HEK293 (cell line): ENCODE results near the gene INTS1.

ENCODE experiments used
- EGR2 ChIP-seq: fragments of 450-650 bp; formaldehyde crosslinking; IDR thresholded peaks from 2 replicates; pipeline ENCODE4 v1.5.1; 2016; ENCODE audit warnings: low read depth, missing biosample characterization, missing genetic modification characterization
- KLF10 ChIP-seq: fragments of 450-650 bp; IDR thresholded peaks from 2 replicates; pipeline ENCODE4 v1.5.1; 2018; ENCODE audit warnings: missing biosample characterization, mild to moderate bottlenecking, missing genetic modification characterization
- KLF8 ChIP-seq: fragments of 450-650 bp; formaldehyde crosslinking; IDR thresholded peaks from 2 replicates; pipeline ENCODE4 v1.5.1; 2016; ENCODE audit warnings: missing biosample characterization, missing genetic modification characterization
- MYNN ChIP-seq: fragments of 450-650 bp; formaldehyde crosslinking; IDR thresholded peaks from 2 replicates; pipeline ENCODE4 v1.5.1; 2016; ENCODE audit warnings: missing biosample characterization, missing genetic modification characterization, borderline replicate concordance
- OVOL3 ChIP-seq: fragments of 450-650 bp; formaldehyde crosslinking; IDR thresholded peaks from 2 replicates; pipeline ENCODE4 v1.5.1; 2016; ENCODE audit warnings: missing biosample characterization, missing genetic modification characterization
- SP7 ChIP-seq: fragments of 450-650 bp; formaldehyde crosslinking; IDR thresholded peaks from 2 replicates; pipeline ENCODE4 v1.5.1; 2016; ENCODE audit warnings: missing biosample characterization, missing genetic modification characterization
- WT1 ChIP-seq: fragments of 450-650 bp; formaldehyde crosslinking; IDR thresholded peaks from 2 replicates; pipeline ENCODE4 v1.5.1; 2016; ENCODE audit warnings: missing biosample characterization, missing genetic modification characterization
- YY2 ChIP-seq: fragments of 450-650 bp; formaldehyde crosslinking; IDR thresholded peaks from 2 replicates; pipeline ENCODE4 v1.5.1; 2016; ENCODE audit warnings: missing biosample characterization, missing genetic modification characterization
- ZBTB7A ChIP-seq: fragments of 450-650 bp; formaldehyde crosslinking; IDR thresholded peaks from 2 replicates; pipeline ENCODE4 v1.5.1; 2016; ENCODE audit warnings: low read depth, missing biosample characterization, missing genetic modification characterization
- ZEB2 ChIP-seq: fragments of 450-650 bp; formaldehyde crosslinking; IDR thresholded peaks from 2 replicates; pipeline ENCODE4 v1.5.1; 2016; ENCODE audit warnings: missing biosample characterization, missing genetic modification characterization
- ZNF10 ChIP-seq: fragments of 450-650 bp; formaldehyde crosslinking; IDR thresholded peaks from 2 replicates; pipeline ENCODE4 v1.5.1; 2017; ENCODE audit warnings: missing biosample characterization, missing genetic modification characterization
- ZNF121 ChIP-seq: fragments of 450-650 bp; formaldehyde crosslinking; IDR thresholded peaks from 2 replicates; pipeline ENCODE4 v1.5.1; 2016; ENCODE audit warnings: missing biosample characterization, missing genetic modification characterization
- ZNF175 ChIP-seq: fragments of 450-650 bp; formaldehyde crosslinking; IDR thresholded peaks from 2 replicates; pipeline ENCODE4 v1.5.1; 2016; ENCODE audit warnings: missing biosample characterization, missing genetic modification characterization
- ZNF221 ChIP-seq: fragments of 450-650 bp; formaldehyde crosslinking; IDR thresholded peaks from 2 replicates; pipeline ENCODE4 v1.5.1; 2017; ENCODE audit warnings: missing biosample characterization, missing genetic modification characterization, borderline replicate concordance
- ZNF24 ChIP-seq: fragments of 450-650 bp; formaldehyde crosslinking; IDR thresholded peaks from 2 replicates; pipeline ENCODE4 v1.5.1; 2016; ENCODE audit warnings: missing biosample characterization, missing genetic modification characterization
- ZNF274 ChIP-seq, 2 experiments: fragments of 200-500 bp in 1 of 2; fragments of 450-650 bp in 1 of 2; sonication (Bioruptor generic) in 1 of 2; formaldehyde crosslinking in 1 of 2; IDR thresholded peaks; 2 replicates each; pipeline versions ENCODE4 v1.5.1 to v1.6.1; 2014 to 2016; ENCODE audit warnings: borderline replicate concordance in 1 of 2, inconsistent platforms in 1 of 2, low read length in 1 of 2, missing biosample characterization in 1 of 2, missing genetic modification characterization in 1 of 2
- ZNF341 ChIP-seq: fragments of 450-650 bp; formaldehyde crosslinking; IDR thresholded peaks from 2 replicates; pipeline ENCODE4; 2016; ENCODE audit warnings: low read depth, missing biosample characterization, missing genetic modification characterization
- ZNF354C ChIP-seq: fragments of 450-650 bp; formaldehyde crosslinking; IDR thresholded peaks from 2 replicates; pipeline ENCODE4 v1.5.1; 2016; ENCODE audit warnings: missing biosample characterization, missing genetic modification characterization, low read depth, borderline replicate concordance
- ZNF394 ChIP-seq: fragments of 450-650 bp; formaldehyde crosslinking; IDR thresholded peaks from 2 replicates; pipeline ENCODE4 v1.5.1; 2016; ENCODE audit warnings: missing biosample characterization, missing genetic modification characterization, mild to moderate bottlenecking, moderate library complexity, borderline replicate concordance
- ZNF404 ChIP-seq: fragments of 450-650 bp; formaldehyde crosslinking; IDR thresholded peaks from 2 replicates; pipeline ENCODE4 v1.5.1; 2017; ENCODE audit warnings: missing biosample characterization, missing genetic modification characterization
- ZNF416 ChIP-seq: fragments of 450-650 bp; formaldehyde crosslinking; IDR thresholded peaks from 2 replicates; pipeline ENCODE4 v1.5.1; 2016; ENCODE audit warnings: missing biosample characterization, missing genetic modification characterization
- ZNF521 ChIP-seq: fragments of 450-650 bp; formaldehyde crosslinking; IDR thresholded peaks from 2 replicates; pipeline ENCODE4 v1.5.1; 2017; ENCODE audit warnings: missing biosample characterization, mild to moderate bottlenecking, missing genetic modification characterization
- ZNF585B ChIP-seq: fragments of 450-650 bp; formaldehyde crosslinking; IDR thresholded peaks from 2 replicates; pipeline ENCODE4 v1.5.1; 2016; ENCODE audit warnings: missing biosample characterization, missing genetic modification characterization
- ZNF624 ChIP-seq: fragments of 450-650 bp; formaldehyde crosslinking; IDR thresholded peaks from 2 replicates; pipeline ENCODE4 v1.5.1; 2017; ENCODE audit warnings: missing biosample characterization, missing genetic modification characterization
- ZNF626 ChIP-seq: fragments of 450-650 bp; sonication (Bioruptor Pico); formaldehyde crosslinking; IDR thresholded peaks from 2 replicates; pipeline ENCODE4 v1.5.1; 2018; ENCODE audit warnings: missing biosample characterization, missing genetic modification characterization, inconsistent platforms
- ZNF629 ChIP-seq: fragments of 450-650 bp; formaldehyde crosslinking; IDR thresholded peaks from 2 replicates; pipeline ENCODE4 v1.5.1; 2017; ENCODE audit warnings: missing biosample characterization, missing genetic modification characterization
- ZNF677 ChIP-seq: fragments of 450-650 bp; IDR thresholded peaks from 2 replicates; pipeline ENCODE4 v1.5.0; 2018; ENCODE audit warnings: missing biosample characterization, mild to moderate bottlenecking, missing genetic modification characterization, moderate library complexity
- ZNF776 ChIP-seq: fragments of 450-650 bp; formaldehyde crosslinking; IDR thresholded peaks from 2 replicates; pipeline ENCODE4 v1.5.0; 2017; ENCODE audit warnings: missing biosample characterization, missing genetic modification characterization, borderline replicate concordance
- ZNF837 ChIP-seq: fragments of 450-650 bp; formaldehyde crosslinking; IDR thresholded peaks from 2 replicates; pipeline ENCODE4 v1.5.1; 2016; ENCODE audit warnings: missing biosample characterization, missing genetic modification characterization
- ZSCAN23 ChIP-seq: fragments of 450-650 bp; formaldehyde crosslinking; IDR thresholded peaks from 2 replicates; pipeline ENCODE4 v1.5.1; 2016; ENCODE audit warnings: missing biosample characterization, missing genetic modification characterization
- ZXDB ChIP-seq: fragments of 450-650 bp; formaldehyde crosslinking; IDR thresholded peaks from 2 replicates; pipeline ENCODE4 v1.5.1; 2016; ENCODE audit warnings: missing biosample characterization, missing genetic modification characterization
- TF ChIP-seq, protein P1 (sequence below): fragments of 450-650 bp; formaldehyde crosslinking; IDR thresholded peaks from 2 replicates; pipeline ENCODE4 v1.5.1; 2016; ENCODE audit warnings: missing biosample characterization, missing genetic modification characterization
- TF ChIP-seq, protein P2 (sequence below): fragments of 450-650 bp; formaldehyde crosslinking; IDR thresholded peaks from 2 replicates; pipeline ENCODE4 v1.5.1; 2017; ENCODE audit warnings: missing biosample characterization, missing genetic modification characterization
- TF ChIP-seq, protein P3 (sequence below): fragments of 450-650 bp; formaldehyde crosslinking; IDR thresholded peaks from 2 replicates; pipeline ENCODE4 v1.5.1; 2017; ENCODE audit warnings: missing biosample characterization, missing genetic modification characterization
- TF ChIP-seq, protein P4 (sequence below): fragments of 450-650 bp; formaldehyde crosslinking; IDR thresholded peaks from 2 replicates; pipeline ENCODE4 v1.5.1; 2016; ENCODE audit warnings: missing biosample characterization, missing genetic modification characterization, borderline replicate concordance

INTS1 gene

DNA sequence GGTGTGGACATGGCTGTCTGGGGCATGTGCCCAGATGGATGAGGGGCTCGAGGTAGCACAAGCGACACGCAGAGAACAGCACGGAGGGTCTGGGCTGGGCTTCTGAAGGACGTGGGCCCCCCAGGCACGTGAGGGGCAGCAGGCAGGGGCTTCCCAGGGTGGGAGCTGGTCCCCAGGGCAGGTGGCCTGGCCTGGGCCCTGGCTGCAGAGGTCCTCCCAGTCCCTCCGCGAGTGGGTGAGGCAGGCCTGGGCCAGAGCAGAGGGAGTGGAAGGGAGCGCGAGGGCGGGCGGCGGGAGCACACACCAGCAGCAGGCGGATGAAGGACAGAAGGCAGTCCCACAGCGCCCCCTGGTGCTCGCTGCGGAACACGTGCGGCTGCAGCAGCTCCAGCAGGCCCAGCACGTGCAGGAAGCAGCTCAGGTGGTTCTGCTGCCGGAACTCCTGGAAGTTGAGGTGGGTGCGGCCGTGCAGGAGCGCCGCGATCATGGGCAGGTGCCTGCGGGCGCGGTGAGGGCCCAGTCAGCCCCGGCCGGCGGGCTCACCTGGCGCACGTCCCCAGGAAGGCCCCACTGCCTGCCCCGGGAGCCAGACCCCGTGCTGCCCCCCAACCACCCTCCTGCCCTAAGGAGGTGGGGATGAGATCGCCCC lies 30.2 kb downstream of the INTS1 start (continued):
- TF ChIP-seq, protein P1, sequence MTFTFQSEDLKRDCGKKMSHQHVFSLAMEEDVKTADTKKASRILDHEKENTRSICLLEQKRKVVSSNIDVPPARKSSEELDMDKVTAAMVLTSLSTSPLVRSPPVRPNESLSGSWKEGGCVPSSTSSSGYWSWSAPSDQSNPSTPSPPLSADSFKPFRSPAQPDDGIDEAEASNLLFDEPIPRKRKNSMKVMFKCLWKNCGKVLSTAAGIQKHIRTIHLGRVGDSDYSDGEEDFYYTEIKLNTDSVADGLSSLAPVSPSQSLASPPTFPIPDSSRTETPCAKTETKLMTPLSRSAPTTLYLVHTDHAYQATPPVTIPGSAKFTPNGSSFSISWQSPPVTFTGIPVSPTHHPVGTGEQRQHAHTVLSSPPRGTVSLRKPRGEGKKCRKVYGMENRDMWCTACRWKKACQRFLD (tag by site-specific recombination) = no peak
- no peak for TF ChIP-seq ZNF404 (tag by site-specific recombination)
- TF ChIP-seq, protein P2, sequence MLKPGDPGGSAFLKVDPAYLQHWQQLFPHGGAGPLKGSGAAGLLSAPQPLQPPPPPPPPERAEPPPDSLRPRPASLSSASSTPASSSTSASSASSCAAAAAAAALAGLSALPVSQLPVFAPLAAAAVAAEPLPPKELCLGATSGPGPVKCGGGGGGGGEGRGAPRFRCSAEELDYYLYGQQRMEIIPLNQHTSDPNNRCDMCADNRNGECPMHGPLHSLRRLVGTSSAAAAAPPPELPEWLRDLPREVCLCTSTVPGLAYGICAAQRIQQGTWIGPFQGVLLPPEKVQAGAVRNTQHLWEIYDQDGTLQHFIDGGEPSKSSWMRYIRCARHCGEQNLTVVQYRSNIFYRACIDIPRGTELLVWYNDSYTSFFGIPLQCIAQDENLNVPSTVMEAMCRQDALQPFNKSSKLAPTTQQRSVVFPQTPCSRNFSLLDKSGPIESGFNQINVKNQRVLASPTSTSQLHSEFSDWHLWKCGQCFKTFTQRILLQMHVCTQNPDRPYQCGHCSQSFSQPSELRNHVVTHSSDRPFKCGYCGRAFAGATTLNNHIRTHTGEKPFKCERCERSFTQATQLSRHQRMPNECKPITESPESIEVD (tag by site-specific recombination) = no peak
- TF ChIP-seq WT1 (tag by site-specific recombination) = peak; percentile 50; the same call in 1 of the 2 replicates
- TF ChIP-seq EGR2 = peak; percentile 73
- no peak for TF ChIP-seq ZXDB (tag by site-specific recombination)
- no peak for TF ChIP-seq ZNF521
- no peak for TF ChIP-seq ZNF585B (tag by site-specific recombination)
- peak; percentile 46; the same call in 1 of the 2 replicates for TF ChIP-seq KLF8
- no peak for TF ChIP-seq ZNF274 (IDR thresholded peaks at IDR 0.05; ENCODE audit: low read length)
- no peak for TF ChIP-seq ZNF274 (tag by site-specific recombination; IDR thresholded peaks at IDR 0.05; ENCODE audit: borderline replicate concordance)
- TF ChIP-seq ZNF221 = no peak
- TF ChIP-seq SP7 (tag by site-specific recombination) = peak; percentile 29; the same call in 1 of the 2 replicates
- TF ChIP-seq MYNN (tag by site-specific recombination) = no peak
- TF ChIP-seq, protein P3, sequence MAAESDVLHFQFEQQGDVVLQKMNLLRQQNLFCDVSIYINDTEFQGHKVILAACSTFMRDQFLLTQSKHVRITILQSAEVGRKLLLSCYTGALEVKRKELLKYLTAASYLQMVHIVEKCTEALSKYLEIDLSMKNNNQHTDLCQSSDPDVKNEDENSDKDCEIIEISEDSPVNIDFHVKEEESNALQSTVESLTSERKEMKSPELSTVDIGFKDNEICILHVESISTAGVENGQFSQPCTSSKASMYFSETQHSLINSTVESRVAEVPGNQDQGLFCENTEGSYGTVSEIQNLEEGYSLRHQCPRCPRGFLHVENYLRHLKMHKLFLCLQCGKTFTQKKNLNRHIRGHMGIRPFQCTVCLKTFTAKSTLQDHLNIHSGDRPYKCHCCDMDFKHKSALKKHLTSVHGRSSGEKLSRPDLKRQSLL (tag by site-specific recombination) = no peak
- TF ChIP-seq ZNF24 (tag by site-specific recombination) = no peak
- no peak for TF ChIP-seq ZNF629 (tag by site-specific recombination)
- no peak for TF ChIP-seq ZBTB7A (tag by site-specific recombination)
- TF ChIP-seq, protein P4, sequence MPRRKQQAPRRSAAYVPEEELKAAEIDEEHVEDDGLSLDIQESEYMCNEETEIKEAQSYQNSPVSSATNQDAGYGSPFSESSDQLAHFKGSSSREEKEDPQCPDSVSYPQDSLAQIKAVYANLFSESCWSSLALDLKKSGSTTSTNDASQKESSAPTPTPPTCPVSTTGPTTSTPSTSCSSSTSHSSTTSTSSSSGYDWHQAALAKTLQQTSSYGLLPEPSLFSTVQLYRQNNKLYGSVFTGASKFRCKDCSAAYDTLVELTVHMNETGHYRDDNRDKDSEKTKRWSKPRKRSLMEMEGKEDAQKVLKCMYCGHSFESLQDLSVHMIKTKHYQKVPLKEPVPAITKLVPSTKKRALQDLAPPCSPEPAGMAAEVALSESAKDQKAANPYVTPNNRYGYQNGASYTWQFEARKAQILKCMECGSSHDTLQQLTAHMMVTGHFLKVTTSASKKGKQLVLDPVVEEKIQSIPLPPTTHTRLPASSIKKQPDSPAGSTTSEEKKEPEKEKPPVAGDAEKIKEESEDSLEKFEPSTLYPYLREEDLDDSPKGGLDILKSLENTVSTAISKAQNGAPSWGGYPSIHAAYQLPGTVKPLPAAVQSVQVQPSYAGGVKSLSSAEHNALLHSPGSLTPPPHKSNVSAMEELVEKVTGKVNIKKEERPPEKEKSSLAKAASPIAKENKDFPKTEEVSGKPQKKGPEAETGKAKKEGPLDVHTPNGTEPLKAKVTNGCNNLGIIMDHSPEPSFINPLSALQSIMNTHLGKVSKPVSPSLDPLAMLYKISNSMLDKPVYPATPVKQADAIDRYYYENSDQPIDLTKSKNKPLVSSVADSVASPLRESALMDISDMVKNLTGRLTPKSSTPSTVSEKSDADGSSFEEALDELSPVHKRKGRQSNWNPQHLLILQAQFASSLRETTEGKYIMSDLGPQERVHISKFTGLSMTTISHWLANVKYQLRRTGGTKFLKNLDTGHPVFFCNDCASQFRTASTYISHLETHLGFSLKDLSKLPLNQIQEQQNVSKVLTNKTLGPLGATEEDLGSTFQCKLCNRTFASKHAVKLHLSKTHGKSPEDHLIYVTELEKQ (tag by site-specific recombination) = no peak
- no peak for TF ChIP-seq ZNF837 (tag by site-specific recombination)
- TF ChIP-seq ZNF624 (tag by site-specific recombination) = no peak
- no peak for TF ChIP-seq KLF10 (tag by site-specific recombination)
- no peak for TF ChIP-seq ZNF175 (tag by site-specific recombination)
- TF ChIP-seq OVOL3 (tag by site-specific recombination) = no peak
- no peak for TF ChIP-seq YY2 (tag by site-specific recombination)
- no peak for TF ChIP-seq ZNF394
- no peak for TF ChIP-seq ZNF677 (tag by site-specific recombination)
- no peak for TF ChIP-seq ZSCAN23 (tag by site-specific recombination)
- no peak for TF ChIP-seq ZEB2 (tag by site-specific recombination)
- no peak for TF ChIP-seq ZNF416
- TF ChIP-seq ZNF354C (tag by site-specific recombination) = no peak
- TF ChIP-seq ZNF626 (tag by site-specific recombination) = no peak
- TF ChIP-seq ZNF776 (tag by site-specific recombination) = no peak
- TF ChIP-seq ZNF121 (tag by site-specific recombination) = peak; percentile 58; the same call in 1 of the 2 replicates
- TF ChIP-seq ZNF341 (tag by site-specific recombination) = peak; percentile 84
- no peak for TF ChIP-seq ZNF10 (tag by site-specific recombination)
